Esophagus muscularis mucosa (tissue), 4 donors: Measurements from ENCODE around the gene GSN. TPM values are rescaled to one million over a fixed set of nuclear protein-coding genes. Genes with fewer than 3 reads are reported as not detected.

Experiments
- DNase-seq: peaks from one replicate; pipeline ENCODE4 v3.0.0-alpha.2; 2017; ENCODE audit errors: extremely low spot score
- H3K27ac ChIP-seq, 4 donors: fragments of 200-600 bp; sonication (generic); replicated peaks in 1 of 4; 1 replicate in 3 of 4; 2 replicates in 1 of 4; pipeline ENCODE4 v1.5.1; 2016 to 2019; ENCODE audit warnings: mild to moderate bottlenecking in 1 of 4
- H3K27me3 ChIP-seq, 4 donors: fragments of 200-600 bp; sonication (generic); one replicate each; pipeline versions ENCODE4 v1.5.1 to v1.6.0; 2016 to 2019
- H3K36me3 ChIP-seq, 4 donors: fragments of 200-600 bp; sonication (generic); one replicate each; pipeline ENCODE4 v1.5.1; 2016 to 2019
- H3K4me1 ChIP-seq, 4 donors: fragments of 200-600 bp; sonication (generic); one replicate each; pipeline ENCODE4 v1.5.1; 2016 to 2019
- H3K4me3 ChIP-seq, 4 donors: fragments of 200-600 bp; sonication (generic); 1 replicate in 2 of 4; 2 replicates in 2 of 4; pipeline ENCODE4 v1.5.1; 2016 to 2019; ENCODE audit warnings: mild to moderate bottlenecking in 4 of 4, moderate library complexity in 1 of 4
- H3K9me3 ChIP-seq, 4 donors: fragments of 200-600 bp; sonication (generic); 1 replicate in 3 of 4; 2 replicates in 1 of 4; pipeline ENCODE4 v1.5.1; 2016 to 2019
- EP300 ChIP-seq: sonication (generic); formaldehyde crosslinking; IDR thresholded peaks from one replicate; pipeline ENCODE4 v1.6.1; 2017; ENCODE audit warnings: antibody characterized with exemption
- POLR2A ChIP-seq: fragments of 450-650 bp; IDR thresholded peaks from one replicate; pipeline ENCODE4 v1.6.1; 2017; ENCODE audit warnings: antibody characterized with exemption, moderate library complexity, mild to moderate bottlenecking, low read depth
- POLR2AphosphoS5 ChIP-seq, 2 donors: sonication (generic); formaldehyde crosslinking; IDR thresholded peaks; one replicate each; pipeline ENCODE4 v1.6.1; 2017; ENCODE audit warnings: antibody characterized with exemption in 2 of 2
- WGBS: methylation state at CpG from one replicate; pipeline ENCODE4 v1.1.5; 2018; 5-methylcytosine and 5-hydroxymethylcytosine counted together
- intact Hi-C: fragments of 100-400 bp; cut with DNase I; formaldehyde crosslinking; loops from one replicate; pipeline ENCODE4 v1.15.1; 2023
- total RNA-seq, 4 donors: library from RNA; depleted of rRNA; stranded (reverse); fragments of >200 nt; gene quantifications; one replicate each; pipeline versions ENCODE4 v1.1.0 to v1.2.1, GENCODE V29; 2016
- TF ChIP-seq, protein P1 (sequence below), 3 experiments: fragments of 200-600 bp in 2 of 3; fragments of 450-650 bp in 1 of 3; sonication (generic) in 2 of 3; IDR thresholded peaks; one replicate each; pipeline ENCODE4 v1.5.1; 2017 to 2019; ENCODE audit warnings: antibody characterized with exemption in 3 of 3, mild to moderate bottlenecking in 2 of 3, moderate library complexity in 1 of 3

GSN gene
- total RNA-seq, 4 donors from 2014 or later = 2,509 to 3,811 (median 3,170) TPM

GRCh38 chr9:121336665-121337064, 68.7 kb downstream of the GSN start:
- no peaks in the 10 kb centered on the region for H3K9me3 ChIP-seq
- peak overlapping the region; percentile 13 to 99 (median 55) for H3K27ac ChIP-seq

DNA sequence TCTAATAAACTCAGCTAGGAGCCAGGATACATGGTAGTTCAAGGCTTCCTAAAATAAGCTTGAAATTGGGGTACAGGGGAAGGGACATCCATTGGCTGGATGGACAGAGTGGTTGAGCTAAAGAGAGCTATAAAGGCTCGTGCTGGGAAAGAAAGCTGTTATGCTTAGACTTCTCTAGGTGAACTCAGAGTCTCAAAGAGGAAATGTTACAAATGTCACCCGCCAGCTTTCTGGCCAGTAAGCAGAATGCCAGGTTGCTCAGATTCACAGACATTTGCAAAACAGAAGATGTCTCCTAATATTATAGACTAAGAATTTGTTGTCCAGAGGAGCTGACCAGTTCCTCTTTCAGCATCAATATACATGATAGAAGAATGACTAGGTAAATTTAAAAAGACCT, 71.5 kb downstream of the GSN start:
- intact Hi-C loops = no loop called here
- 85% methylated on average over 2 of the region's 2 CpGs for WGBS
- Histone ChIP-seq H3K27me3 (no peaks in the 10 kb centered on the region), H3K4me1 (peaks cover 6 to 57% (median 40%) of the 10 kb centered on the region in 4 donors), H3K4me3 (no peak overlapping the region), H3K27ac (peak overlapping the region; percentile 1 to 57 (median 34)), H3K9me3 (no peaks in the 10 kb centered on the region), H3K36me3 (peaks cover 28 to 99% (median 76%) of the 10 kb centered on the region in 4 donors)
- no peak for TF ChIP-seq POLR2AphosphoS5 (IDR thresholded peaks at IDR 0.05)
- no peak for TF ChIP-seq EP300
- TF ChIP-seq POLR2A = no peak
- TF ChIP-seq, protein P1, sequence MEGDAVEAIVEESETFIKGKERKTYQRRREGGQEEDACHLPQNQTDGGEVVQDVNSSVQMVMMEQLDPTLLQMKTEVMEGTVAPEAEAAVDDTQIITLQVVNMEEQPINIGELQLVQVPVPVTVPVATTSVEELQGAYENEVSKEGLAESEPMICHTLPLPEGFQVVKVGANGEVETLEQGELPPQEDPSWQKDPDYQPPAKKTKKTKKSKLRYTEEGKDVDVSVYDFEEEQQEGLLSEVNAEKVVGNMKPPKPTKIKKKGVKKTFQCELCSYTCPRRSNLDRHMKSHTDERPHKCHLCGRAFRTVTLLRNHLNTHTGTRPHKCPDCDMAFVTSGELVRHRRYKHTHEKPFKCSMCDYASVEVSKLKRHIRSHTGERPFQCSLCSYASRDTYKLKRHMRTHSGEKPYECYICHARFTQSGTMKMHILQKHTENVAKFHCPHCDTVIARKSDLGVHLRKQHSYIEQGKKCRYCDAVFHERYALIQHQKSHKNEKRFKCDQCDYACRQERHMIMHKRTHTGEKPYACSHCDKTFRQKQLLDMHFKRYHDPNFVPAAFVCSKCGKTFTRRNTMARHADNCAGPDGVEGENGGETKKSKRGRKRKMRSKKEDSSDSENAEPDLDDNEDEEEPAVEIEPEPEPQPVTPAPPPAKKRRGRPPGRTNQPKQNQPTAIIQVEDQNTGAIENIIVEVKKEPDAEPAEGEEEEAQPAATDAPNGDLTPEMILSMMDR (IDR thresholded peaks at IDR 0.05) = no peak
- DNase-seq = no peak

More at GRCh38 chr9:121336665-121337064, 68.7 kb downstream of the GSN start:
- no peak overlapping the region for H3K4me3 ChIP-seq
- no peaks in the 10 kb centered on the region for H3K27me3 ChIP-seq
- H3K36me3 ChIP-seq = peaks cover 41 to 99% (median 83%) of the 10 kb centered on the region in 4 donors
- TF ChIP-seq EP300 (no peak), POLR2AphosphoS5 (IDR thresholded peaks at IDR 0.05) (no peak), POLR2A (no peak)
- TF ChIP-seq, protein P1 (IDR thresholded peaks at IDR 0.05) = no peak
- peak; percentile 47 for DNase-seq
- intact Hi-C loops = no loop called here
- 90% methylated on average over 4 of the region's 4 CpGs for WGBS
- peaks cover 6 to 53% (median 37%) of the 10 kb centered on the region in 4 donors for H3K4me1 ChIP-seq

GRCh38 chr9:121340676-121341392, 72.9 kb downstream of the GSN start:
- Histone ChIP-seq H3K27me3 (no peaks in the 10 kb centered on the region), H3K36me3 (peaks cover 28 to 100% (median 80%) of the 10 kb centered on the region in 4 donors), H3K4me3 (no peak overlapping the region), H3K9me3 (no peaks in the 10 kb centered on the region), H3K4me1 (peaks cover 18 to 62% (median 52%) of the 10 kb centered on the region in 4 donors), H3K27ac (peak overlapping the region; percentile 2 to 57 (median 28))
- no peak for TF ChIP-seq POLR2A
- no peak for TF ChIP-seq POLR2AphosphoS5 (IDR thresholded peaks at IDR 0.05)
- no peak for TF ChIP-seq EP300
- TF ChIP-seq, protein P1 (IDR thresholded peaks at IDR 0.05) = no peak
- 94% methylated on average over 6 of the region's 6 CpGs for WGBS
- DNase-seq = no peak
- intact Hi-C loops = no loop called here

DNA sequence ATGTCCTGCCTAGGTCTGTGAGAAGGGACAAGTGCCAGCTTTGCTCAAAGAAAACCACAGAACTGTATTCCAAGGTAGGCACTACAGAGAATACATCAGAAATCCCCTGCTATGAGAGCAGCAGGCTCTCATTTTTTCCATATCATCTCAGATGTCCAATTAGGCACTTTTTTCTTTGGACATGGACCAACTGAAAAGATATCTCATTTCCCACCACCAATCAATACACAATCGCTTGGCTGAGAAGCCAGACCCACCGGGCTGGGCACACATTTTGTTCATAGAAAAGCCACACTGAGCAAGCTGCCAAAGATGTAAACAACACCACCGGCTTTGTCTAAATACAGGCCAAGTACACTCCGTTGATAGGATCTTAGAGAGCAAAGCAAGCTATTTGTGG, 76.2 kb downstream of the GSN start:
- intact Hi-C loops = no loop called here
- Histone ChIP-seq H3K27me3 (no peaks in the 10 kb centered on the region), H3K36me3 (peaks cover 33 to 100% (median 84%) of the 10 kb centered on the region in 4 donors), H3K4me3 (no peak overlapping the region), H3K9me3 (no peaks in the 10 kb centered on the region), H3K27ac (peak overlapping the region; percentile 57 to 76 (median 67)), H3K4me1 (peaks cover 37 to 95% (median 83%) of the 10 kb centered on the region in 4 donors)
- DNase-seq = no peak
- no peak for TF ChIP-seq POLR2A
- TF ChIP-seq EP300 = no peak
- TF ChIP-seq POLR2AphosphoS5 (IDR thresholded peaks at IDR 0.05) = no peak
- TF ChIP-seq, protein P1 (IDR thresholded peaks at IDR 0.05) = no peak
- WGBS = 52% methylated on average over 4 of the region's 4 CpGs
